Activated CD4-positive, CD25-positive, alpha-beta regulatory T cell (primary cell): ENCODE measurements around the gene ARSB.
"Not testable (repeated sequence)": the region's sequence is repeated elsewhere in the genome, so short reads cannot be mapped to it uniquely, and the experiment has no call there.

ENCODE experiments used
- DNase-seq, 4 experiments: peaks; one replicate each; lab custom pipeline; 2025; lab: John Stamatoyannopoulos, UW

The ARSB gene

GRCh38 chr5:78777901-78778300 is 207.2 kb downstream of the ARSB start:
- no peak for DNase-seq

GRCh38 chr5:78776637-78777036 is 208.5 kb downstream of the ARSB start:
- no peak for DNase-seq

GRCh38 chr5:78773655-78774054 is 211.5 kb downstream of the ARSB start:
- no peak for DNase-seq

GRCh38 chr5:78771260-78772205 is 213.6 kb downstream of the ARSB start:
- DNase-seq = no peak

GRCh38 chr5:78768781-78769380 is 216.2 kb downstream of the ARSB start:
- DNase-seq = no peak

- no peak for DNase-seq
Measured at GRCh38 chr5:78766412-78766762, 218.7 kb downstream of the ARSB start.

- no peak for DNase-seq
Measured at GRCh38 chr5:78765756-78766411, 219.2 kb downstream of the ARSB start.

GRCh38 chr5:78765116-78765515 is 220.0 kb downstream of the ARSB start:
- no peak for DNase-seq

GRCh38 chr5:78763659-78764189 is 221.4 kb downstream of the ARSB start:
- no peak for DNase-seq

GRCh38 chr5:78762743-78763142 is 222.4 kb downstream of the ARSB start:
- DNase-seq = not testable (repeated sequence)

GRCh38 chr5:78761840-78762239 is 223.3 kb downstream of the ARSB start:
- DNase-seq = no peak

GRCh38 chr5:78760770-78761169 is 224.3 kb downstream of the ARSB start:
- DNase-seq = no peak

- DNase-seq = no peak
Measured at GRCh38 chr5:78760366-78760765, 224.7 kb downstream of the ARSB start.

- no peak for DNase-seq
Measured at GRCh38 chr5:78758169-78758839, 226.8 kb downstream of the ARSB start.

- DNase-seq = no peak
Measured at GRCh38 chr5:78757269-78758053, 227.6 kb downstream of the ARSB start.

GRCh38 chr5:78756858-78757257 is 228.3 kb downstream of the ARSB start:
- DNase-seq = no peak

- DNase-seq = no peak
Measured at GRCh38 chr5:78755822-78756429, 229.2 kb downstream of the ARSB start.

- no peak for DNase-seq
Measured at GRCh38 chr5:78754655-78755054, 230.5 kb downstream of the ARSB start.

GRCh38 chr5:78753093-78753531 is 232.0 kb downstream of the ARSB start:
- no peak for DNase-seq

- DNase-seq = no peak
Measured at GRCh38 chr5:78751872-78752271, 233.2 kb downstream of the ARSB start.

- DNase-seq = no peak
Measured at GRCh38 chr5:78750281-78750680, 234.8 kb downstream of the ARSB start.
